ENCODE measurements around the gene ACE. TPM values are rescaled to one million over a fixed set of nuclear protein-coding genes. Genes with fewer than 3 reads are reported as not detected.

ACE gene
- 3.6 and 7.6 TPM in 2 replicates for total RNA-seq

GRCh38 chr17:63476854-63477479, at the start of gene ACE:
ACE (plus strand) TSS chr17:63477061; CDS start chr17:63477095, 34 bp downstream.

GRCh38 chr17:63445954-63446752, 30.7 kb upstream of the ACE start, which contains the start of gene CYB561:
CYB561 (minus strand) TSS chr17:63446306; CDS start chr17:63437547, 8,759 bp downstream.

GRCh38 chr17:63523253-63523855, 46.5 kb downstream of the ACE start, which contains the start of gene KCNH6:
KCNH6 (plus strand) TSS chr17:63523358; CDS start chr17:63523414, 56 bp downstream.

Other genes starting within 250 kb of the ACE start
- 25.5 and 34.6 TPM in 2 replicates for gene CYB561, start 30.8 kb upstream of the ACE start, total RNA-seq
- not detected in 2 replicates for gene KCNH6, start 46.3 kb downstream of the ACE start, total RNA-seq
- 9.5 and 11.6 TPM in 2 replicates for gene DCAF7, start 73.4 kb downstream of the ACE start, total RNA-seq
- gene TACO1, start 123.8 kb downstream of the ACE start, total RNA-seq: 14.5 and 15.6 TPM in 2 replicates
- 20.1 and 28.2 TPM in 2 replicates for gene MAP3K3, start 145.4 kb downstream of the ACE start, total RNA-seq
- gene LIMD2, start 223.1 kb downstream of the ACE start, total RNA-seq: 1.8 and 3.8 TPM in 2 replicates